ENCODE data around the gene PAPSS2.

DNA sequence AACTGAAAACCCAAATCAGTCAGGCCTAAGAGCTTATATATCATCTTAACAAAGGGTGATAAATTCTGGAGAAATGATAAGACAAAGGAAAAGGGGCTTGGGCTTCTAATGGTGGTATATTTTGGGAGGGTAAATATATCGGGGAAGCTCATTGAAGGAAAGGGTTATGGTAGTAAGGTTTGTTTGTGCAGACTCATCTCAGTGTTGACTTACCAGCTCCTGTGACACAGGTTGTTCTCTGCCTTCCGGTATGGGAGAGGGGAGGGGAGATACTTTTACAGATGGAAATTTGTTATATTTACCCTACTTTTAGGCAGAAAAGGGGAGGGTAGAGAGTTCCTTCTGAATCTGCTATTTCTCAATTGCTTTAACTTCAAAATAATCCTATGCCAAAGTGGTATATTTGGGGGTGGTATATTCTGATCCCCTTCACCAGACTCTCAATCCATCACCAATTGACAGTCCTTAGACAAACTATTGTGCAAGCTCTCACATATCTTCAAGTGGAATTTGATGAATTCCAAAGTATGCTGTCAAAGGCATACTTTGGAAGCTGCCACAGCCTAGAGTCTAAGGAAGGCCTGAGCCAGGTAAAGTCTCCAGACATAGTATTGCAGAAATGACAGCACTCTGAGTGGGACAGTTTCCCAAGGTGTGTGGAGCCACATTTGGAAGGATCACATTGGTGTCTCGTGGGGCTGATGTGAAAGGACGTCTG is 13.3 kb upstream of the PAPSS2 start:
- TF ChIP-seq EZH2 (IDR thresholded peaks at IDR 0.05) (no peak), FOXP2 (optimal IDR thresholded peaks at IDR 0.05; ENCODE audit: control extremely low read depth, extremely low read length, insufficient read depth) (no peak), POLR2AphosphoS5 (IDR thresholded peaks at IDR 0.05; ENCODE audit: borderline replicate concordance, low read depth, low read length) (no peak)

All from SK-N-MC (cell line).